ENCODE measurements around the gene ISX. TPM values are rescaled to one million over a fixed set of nuclear protein-coding genes. Genes with fewer than 3 reads are reported as not detected.

ISX gene
- total and polyA plus RNA-seq, 9 of the 15 experiments (the other 6 are each of a cell fraction or from before 2014, with no cell fraction given), result 0.03 to 0.36 (median 0.07) TPM

- ChIA-PET POLR2A (no interaction called here), CTCF (ENCODE audit: low intra/inter-chr PET ratio) (no interaction called here)
- intact Hi-C loops (cut with micrococcal nuclease) (no loop called here), in situ Hi-C loops (cut with MboI) (no loop called here)
- DNase-seq (ENCODE audit: extremely low read depth in 1 of 4, low spot score in 3 of 4) (no peak), FAIRE-seq (no peak), ATAC-seq (no peak)
- TF ChIP-seq CEBPG (CRISPR knock-in tag; IDR thresholded peaks at IDR 0.05) (no peak), CEBPG (tag; conservative IDR thresholded peaks at IDR 0.05 in 1 of 2, IDR thresholded peaks at IDR 0.05 in 1 of 2) (peak; percentile 45 to 61; a peak in 2 of 4 replicates), CEBPB (tag; IDR thresholded peaks at IDR 0.05) (peak; percentile 79), ZNF274 (IDR thresholded peaks at IDR 0.05; ENCODE audit: borderline replicate concordance, low read depth, low read length) (no peak), ZNF277 (CRISPR knock-in tag; IDR thresholded peaks at IDR 0.05; ENCODE audit: borderline replicate concordance) (no peak), PTRF (tag; IDR thresholded peaks at IDR 0.05) (no peak)
- TF ChIP-seq, protein P1, sequence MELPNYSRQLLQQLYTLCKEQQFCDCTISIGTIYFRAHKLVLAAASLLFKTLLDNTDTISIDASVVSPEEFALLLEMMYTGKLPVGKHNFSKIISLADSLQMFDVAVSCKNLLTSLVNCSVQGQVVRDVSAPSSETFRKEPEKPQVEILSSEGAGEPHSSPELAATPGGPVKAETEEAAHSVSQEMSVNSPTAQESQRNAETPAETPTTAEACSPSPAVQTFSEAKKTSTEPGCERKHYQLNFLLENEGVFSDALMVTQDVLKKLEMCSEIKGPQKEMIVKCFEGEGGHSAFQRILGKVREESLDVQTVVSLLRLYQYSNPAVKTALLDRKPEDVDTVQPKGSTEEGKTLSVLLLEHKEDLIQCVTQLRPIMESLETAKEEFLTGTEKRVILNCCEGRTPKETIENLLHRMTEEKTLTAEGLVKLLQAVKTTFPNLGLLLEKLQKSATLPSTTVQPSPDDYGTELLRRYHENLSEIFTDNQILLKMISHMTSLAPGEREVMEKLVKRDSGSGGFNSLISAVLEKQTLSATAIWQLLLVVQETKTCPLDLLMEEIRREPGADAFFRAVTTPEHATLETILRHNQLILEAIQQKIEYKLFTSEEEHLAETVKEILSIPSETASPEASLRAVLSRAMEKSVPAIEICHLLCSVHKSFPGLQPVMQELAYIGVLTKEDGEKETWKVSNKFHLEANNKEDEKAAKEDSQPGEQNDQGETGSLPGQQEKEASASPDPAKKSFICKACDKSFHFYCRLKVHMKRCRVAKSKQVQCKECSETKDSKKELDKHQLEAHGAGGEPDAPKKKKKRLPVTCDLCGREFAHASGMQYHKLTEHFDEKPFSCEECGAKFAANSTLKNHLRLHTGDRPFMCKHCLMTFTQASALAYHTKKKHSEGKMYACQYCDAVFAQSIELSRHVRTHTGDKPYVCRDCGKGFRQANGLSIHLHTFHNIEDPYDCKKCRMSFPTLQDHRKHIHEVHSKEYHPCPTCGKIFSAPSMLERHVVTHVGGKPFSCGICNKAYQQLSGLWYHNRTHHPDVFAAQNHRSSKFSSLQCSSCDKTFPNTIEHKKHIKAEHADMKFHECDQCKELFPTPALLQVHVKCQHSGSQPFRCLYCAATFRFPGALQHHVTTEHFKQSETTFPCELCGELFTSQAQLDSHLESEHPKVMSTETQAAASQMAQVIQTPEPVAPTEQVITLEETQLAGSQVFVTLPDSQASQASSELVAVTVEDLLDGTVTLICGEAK (IDR thresholded peaks at IDR 0.05), result peak; percentile 67
- TF ChIP-seq, protein P1 (CRISPR knock-in tag; IDR thresholded peaks at IDR 0.05), result no peak
- Histone ChIP-seq H3K27me3 (ENCODE audit: control insufficient read depth in 2 of 2, insufficient read depth in 2 of 2, low read length in 2 of 2) (no peaks in the 10 kb centered on the region), H2AFZ (ENCODE audit: low read depth, low read length) (no peak overlapping the region), H3K36me3 (ENCODE audit: control insufficient read depth, insufficient read depth, low read length) (0 out of 3 replicates have a peak, but pooled peaks cover 8% of the 10 kb centered on the region), H3K9me1 (ENCODE audit: control insufficient read depth, insufficient read depth, low read length) (no peaks in the 10 kb centered on the region), H3K4me1 (replicated peaks in 1 of 2; ENCODE audit: control insufficient read depth in 2 of 2, insufficient read depth in 2 of 2, low read length in 2 of 2) (peaks cover 10 to 12% of the 10 kb centered on the region in 2 experiments; a peak in 4 of 5 replicates), H3K27ac (ENCODE audit: extremely low read depth, low read depth, low read length) (no peak overlapping the region), H3K79me2 (ENCODE audit: control insufficient read depth, insufficient read depth, low read length) (no peaks in the 10 kb centered on the region), H4K20me1 (replicated peaks; ENCODE audit: control insufficient read depth, insufficient read depth, low read length) (no peaks in the 10 kb centered on the region), H3K4me2 (ENCODE audit: insufficient read depth, low read length) (no peak overlapping the region), H3K9me3 (replicated peaks; ENCODE audit: control insufficient read depth, insufficient read depth, low read depth, low read length) (no peaks in the 10 kb centered on the region), H3K9ac (ENCODE audit: insufficient read depth in 1 of 2, low read depth in 2 of 2, low read length in 2 of 2) (no peak overlapping the region), H3K4me3 (no peak overlapping the region)
- BruUV-seq (replicated peaks), result no TSS peak
- WGBS (ENCODE audit: insufficient coverage, low coverage, missing lambda C conversion rate), result 94% methylated on average over 2 of the region's 2 CpGs
These were observed 4.6 kb downstream of the ISX start for GRCh38 chr22:35070451-35071093.
